LHCN-M2 (cell line): Measurements from ENCODE around the gene LRP3. TPM values are rescaled to one million over a fixed set of nuclear protein-coding genes. Genes with fewer than 3 reads are reported as not detected.
"Not testable (repeated sequence)": the region's sequence is repeated elsewhere in the genome, so short reads cannot be mapped to it uniquely, and the experiment has no call there.

Source experiments
- DNase-seq: peaks from one replicate; pipeline ENCODE4 v3.0.0-alpha.2; 2012; ENCODE audit warnings: low read depth
- total RNA-seq: library from RNA; depleted of rRNA; stranded (reverse); fragments of >200 nt; gene quantifications from 2 replicates; pipeline ENCODE4 v1.2.3, GENCODE V29; 2014

The LRP3 gene
- total RNA-seq, 1 experiment from 2014 or later: 63.6 TPM

DNA sequence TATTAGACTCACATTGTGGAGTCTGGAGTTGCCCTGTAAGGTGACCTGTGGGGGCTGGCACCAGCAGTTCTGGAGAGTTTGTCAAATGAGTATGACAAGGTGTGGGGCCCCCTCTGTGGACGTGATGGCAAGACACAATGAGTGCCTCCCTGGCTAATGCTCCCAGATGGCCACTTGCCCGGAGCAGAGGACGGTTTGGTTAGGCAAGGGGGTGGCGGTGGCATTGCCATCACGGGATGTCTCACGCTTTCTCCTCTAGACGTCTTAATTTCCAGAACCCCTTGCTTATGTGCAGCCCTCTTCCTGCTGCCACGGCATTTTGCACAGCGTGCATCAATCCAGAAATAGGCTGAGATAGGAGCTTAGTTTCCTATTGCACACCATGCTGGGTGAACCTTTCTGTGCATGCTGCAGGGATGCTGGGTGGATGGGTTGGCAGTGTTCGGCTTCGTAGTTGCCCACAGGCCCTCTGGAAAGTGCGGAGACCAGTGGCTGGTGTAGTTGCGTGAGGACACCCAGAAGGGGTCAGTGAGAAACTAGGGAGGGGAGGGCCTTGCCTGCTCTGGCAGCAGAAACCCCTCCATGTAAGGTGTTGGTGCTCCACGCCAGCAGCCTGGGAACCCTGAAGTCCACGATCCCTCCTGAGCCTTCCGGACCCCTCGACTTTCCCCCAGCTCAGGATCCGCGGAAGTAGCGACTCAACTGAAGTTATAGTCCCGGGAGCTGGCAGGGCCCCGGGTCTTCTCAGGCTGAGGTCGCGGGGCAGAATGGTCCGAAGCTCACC lies 18.1 kb upstream of the LRP3 start:
- DNase-seq: peak; percentile 37

DNA sequence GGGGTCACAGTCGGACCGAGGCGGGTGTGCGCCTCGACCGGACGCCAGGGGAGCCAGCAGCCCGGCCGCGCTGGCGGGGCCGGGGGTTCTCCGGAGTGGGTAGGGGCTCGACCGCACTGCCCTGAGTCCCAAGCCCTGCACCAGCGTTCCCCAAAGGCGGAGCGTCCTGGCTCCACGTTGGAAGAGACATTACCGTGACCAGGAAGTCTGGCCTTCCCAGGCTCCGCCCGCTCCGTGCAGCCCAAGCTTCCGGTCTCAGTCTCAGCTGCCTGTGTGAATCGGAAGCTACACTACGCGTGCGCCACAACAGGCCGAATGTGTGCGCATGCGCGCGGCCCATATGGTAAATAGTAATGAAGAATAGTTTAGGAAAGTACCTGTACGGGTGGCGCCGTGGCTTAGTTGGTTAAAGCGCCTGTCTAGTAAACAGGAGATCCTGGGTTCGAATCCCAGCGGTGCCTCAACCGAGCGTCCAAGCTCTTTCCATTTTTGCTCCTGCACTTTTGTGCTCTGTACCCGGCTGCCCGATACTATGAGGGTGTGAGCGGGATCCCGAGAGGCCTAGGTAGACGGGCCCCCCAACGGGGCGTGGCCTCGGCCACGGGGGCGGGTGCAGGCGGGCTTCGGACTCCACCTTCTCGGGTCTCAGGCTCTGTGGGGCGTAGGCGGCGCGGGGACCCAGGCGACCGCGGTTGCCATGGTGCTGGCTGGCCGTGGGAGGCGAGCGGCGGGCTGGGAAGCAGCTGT lies 17.3 kb upstream of the LRP3 start:
- peak; percentile 99 for DNase-seq

DNA sequence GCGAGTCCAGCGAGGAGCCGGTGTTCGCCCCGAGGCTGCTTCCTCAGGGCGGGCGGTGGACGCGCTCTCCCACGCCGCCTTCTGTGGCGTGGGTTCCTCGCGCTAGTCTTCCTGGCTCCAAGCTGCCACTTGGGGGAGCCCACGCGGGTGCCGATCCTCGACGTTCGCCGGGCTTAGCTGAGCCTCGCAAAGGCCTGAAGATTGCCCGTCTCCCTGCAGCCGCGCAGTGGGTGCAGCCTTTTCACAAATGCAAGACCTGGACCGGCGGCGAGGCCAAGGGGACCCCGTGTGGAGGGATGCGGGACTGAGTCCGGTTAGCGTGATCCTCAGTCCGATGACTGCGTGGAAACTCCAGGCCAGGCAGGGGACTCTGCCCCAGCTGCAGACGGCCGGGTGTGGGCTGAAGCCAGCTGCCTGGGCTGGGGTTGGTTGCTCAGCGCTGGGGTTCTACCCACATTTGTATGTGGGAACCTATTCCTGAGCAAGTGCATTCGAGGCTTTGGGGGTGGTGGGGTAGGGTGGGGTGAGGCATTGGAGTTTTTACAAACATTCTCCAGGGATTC lies 16.6 kb upstream of the LRP3 start:
- DNase-seq: no peak

DNA sequence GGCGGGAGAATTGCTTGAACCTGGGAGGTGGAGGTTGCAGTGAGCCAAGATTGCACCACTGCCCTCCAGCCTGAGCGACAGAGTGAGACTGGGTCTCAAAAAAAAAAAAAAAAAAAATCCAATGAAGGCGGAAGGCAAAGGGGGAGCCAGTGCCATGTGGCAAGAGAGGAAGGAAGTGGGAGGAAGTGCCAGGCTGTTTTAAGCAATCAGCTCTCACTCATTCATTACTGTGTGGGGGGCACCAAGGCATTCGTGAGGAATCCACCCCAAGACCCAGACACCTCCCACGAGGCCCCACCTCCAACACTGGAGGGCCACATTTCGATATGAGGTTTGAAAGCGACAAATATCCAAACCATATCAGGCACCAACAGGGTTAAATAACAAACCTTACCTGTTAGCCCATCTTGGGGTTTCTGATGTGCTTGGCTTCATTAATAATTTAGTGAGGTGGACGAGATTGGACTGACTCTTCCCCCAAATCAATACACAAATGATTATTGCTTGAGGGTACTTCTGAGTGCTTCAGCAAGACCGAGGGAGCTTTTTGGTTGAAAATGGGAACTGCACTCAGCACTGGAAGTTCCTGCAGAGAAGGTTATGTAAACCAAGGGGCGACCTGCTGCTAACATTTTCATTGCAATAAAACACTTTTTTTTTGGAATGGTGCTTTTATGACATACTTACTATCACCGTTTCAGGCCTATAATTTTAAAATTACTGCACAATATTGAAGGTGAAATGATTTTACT lies 7.5 kb upstream of the LRP3 start:
- no peak for DNase-seq

DNA sequence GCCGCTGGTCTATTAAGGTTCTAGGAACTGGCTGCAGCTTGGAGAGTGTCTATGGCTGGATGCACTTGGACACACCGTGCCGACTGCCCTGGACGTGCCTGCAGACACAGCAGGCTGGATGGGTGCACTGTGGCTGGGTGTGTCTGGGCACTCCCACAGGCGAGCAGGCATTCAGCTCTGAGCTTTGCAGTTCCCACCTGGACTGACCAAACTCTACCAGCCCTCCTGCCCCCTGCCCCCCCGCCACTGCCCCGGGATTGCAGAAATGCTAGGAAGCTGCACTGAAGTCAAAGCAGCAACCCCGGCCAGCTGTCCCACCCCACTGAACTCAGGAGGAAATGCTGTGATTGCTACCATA lies 7.0 kb upstream of the LRP3 start:
- no peak for DNase-seq

DNA sequence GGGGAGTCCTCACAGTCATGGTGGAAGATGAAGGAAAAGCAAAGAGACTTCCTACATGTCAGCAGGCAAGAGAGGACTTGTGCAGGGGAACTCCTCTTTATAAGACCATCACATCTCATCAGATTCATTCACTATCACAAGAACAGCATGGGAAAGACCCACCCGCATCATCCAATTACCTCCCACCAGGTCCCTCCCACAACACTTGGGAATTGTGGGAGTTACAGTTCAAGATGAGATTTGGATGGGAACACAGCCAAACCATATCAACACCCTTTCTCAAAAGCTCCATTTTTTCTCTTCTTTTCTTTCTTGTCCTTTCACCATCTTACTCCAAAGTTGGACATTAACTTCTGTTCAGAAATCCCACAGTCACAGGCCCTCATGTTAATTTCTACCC lies 4.7 kb upstream of the LRP3 start:
- no peak for DNase-seq

- not testable (repeated sequence) for DNase-seq
Observed at GRCh38 chr19:33191092-33191491, 3.0 kb upstream of the LRP3 start.

- DNase-seq: no peak
Observed at GRCh38 chr19:33191501-33191900, 2.6 kb upstream of the LRP3 start.

GRCh38 chr19:33192010-33192409 lies 2.1 kb upstream of the LRP3 start:
- no peak for DNase-seq

DNA sequence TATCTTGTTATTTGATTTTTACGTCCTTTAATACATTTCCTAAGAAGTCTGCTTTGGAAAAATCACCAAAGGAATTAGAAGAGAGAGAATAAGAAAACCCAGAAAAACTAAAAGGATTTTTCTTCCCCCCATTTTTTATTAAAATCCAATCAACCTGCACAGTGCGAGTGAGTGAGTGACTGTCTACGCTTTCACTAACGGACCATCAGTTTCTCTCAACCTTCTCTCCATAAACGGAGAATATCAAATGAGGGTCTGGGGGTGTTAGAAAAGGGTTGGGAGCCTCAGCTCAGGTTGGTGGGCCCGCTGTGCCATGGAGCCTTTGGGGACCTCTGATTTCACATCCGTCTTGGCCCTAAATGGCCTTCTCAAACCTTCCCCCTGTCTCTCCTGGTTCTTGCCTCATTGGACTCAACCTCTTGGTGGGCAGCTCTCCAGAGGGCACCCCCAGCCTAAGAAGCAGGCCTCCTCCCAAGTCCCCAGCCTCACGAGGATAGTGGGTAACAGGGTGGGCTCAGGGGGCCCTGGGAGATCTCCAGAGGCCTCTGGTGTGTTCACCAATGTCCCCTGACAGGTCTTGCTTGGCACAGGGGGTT lies 763 bp upstream of the LRP3 start:
- no peak for DNase-seq

DNA sequence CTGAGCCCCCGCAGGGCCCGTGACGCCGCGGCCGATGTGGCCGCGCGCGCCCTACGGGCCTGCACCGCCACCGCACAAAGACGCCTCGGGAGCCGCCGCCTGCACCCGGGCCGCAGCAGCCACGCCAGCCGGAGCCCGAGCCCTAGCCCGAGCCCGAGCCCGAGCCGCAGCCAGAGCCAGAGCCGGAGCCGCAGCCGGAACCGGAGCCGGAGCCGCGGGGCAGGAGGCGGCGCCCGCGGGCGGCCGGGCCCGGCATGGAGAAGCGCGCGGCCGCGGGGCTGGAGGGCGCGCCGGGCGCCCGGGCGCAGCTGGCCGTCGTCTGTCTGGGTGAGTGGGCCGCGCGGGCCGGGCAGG lies 379 bp downstream of the LRP3 start:
- no peak for DNase-seq

DNA sequence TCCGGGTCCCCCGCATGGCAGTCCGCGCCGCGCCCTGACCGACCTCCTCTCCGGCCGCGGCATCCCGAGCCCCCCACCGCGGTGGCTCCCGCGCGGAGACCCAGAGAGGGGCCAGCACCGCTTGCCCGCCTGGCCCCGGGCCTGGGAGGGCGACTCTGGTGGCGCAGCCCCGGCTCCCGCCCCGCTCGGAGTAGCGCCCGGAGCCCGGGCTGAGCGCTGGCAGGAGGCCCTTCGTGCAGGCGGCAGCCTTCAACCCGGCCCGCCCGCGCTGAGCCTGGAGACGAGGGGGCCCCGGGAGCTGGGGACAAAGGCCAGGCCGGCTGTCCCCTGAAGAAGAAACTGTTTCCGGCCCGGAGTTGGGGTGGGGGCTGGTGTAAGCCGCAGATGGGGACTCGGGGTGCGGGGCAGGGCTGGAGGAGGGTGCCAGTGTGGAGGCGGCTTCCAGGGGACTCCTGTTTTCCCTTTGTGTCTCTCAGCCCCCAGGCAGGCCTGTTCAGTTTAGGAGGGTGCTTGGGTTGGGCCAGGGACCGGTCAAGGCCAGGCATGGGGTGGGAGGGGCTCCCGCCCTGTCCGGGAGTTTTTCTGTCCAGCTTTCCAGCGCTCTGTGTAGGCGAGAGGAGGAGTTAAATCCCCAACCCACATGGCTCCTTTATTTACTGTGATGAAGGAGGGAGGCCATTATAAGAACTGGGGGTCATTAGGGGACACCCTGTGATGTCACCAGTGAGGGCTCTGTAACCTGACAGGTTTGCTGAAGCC lies 935 bp downstream of the LRP3 start:
- DNase-seq: peak; percentile 62

- DNase-seq: no peak
Observed at GRCh38 chr19:33195645-33196347, 1.7 kb downstream of the LRP3 start.

- no peak for DNase-seq
Observed at GRCh38 chr19:33196446-33197193, 2.5 kb downstream of the LRP3 start.

DNA sequence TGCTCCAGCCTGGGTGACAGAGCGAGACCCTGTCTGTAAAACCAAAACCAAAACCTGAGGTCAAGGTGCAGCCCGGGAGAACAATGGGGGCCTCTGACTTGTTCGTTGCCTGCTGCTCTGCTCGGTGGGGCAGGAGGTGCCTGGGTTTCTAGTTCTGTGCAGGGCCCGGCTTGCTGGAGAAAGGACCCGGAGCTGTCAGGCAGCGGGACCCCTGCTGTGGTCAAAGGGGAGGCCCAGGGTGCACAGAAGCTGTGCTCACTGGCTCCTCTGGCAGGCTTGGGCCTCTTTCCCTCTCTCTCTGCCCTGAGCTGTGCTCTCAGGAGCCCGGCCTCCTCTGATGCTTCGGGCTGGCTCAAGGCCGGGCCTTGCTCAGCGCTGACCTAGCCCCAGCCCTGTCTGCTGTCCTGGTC lies 3.5 kb downstream of the LRP3 start:
- no peak for DNase-seq

- no peak for DNase-seq
Observed at GRCh38 chr19:33198169-33198568, 4.0 kb downstream of the LRP3 start.

- no peak for DNase-seq
Observed at GRCh38 chr19:33199441-33200265, 5.5 kb downstream of the LRP3 start.

DNA sequence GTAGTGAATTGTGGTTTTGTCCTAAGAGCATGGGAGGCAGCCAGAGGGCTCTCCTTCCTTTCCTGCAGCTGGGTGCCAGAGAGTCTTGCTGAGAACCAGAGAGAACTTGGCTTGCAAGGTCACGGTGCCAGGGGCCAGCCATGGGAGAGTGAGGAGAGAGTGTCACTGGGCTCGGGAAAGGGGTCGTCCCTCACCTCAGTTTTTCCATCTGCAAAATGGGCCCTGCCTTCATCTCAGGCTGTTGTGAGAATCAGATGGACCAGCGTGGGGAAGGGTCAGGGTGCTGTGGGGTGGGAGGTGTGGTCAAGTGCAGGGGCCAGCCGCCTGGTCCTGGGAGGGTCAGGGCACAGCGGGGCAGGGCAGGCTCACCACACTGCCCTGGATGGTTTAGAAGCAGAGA lies 7.3 kb downstream of the LRP3 start:
- no peak for DNase-seq
